Fibroblast of lung (primary cell): ENCODE data around the gene TAOK3.

Experiments
- EZH2 ChIP-seq: IDR thresholded peaks from 2 replicates; pipeline ENCODE4 v1.5.1; 2012; ENCODE audit warnings: low read length, control low read depth, mild to moderate bottlenecking; ENCODE audit errors: missing control alignments
- TF ChIP-seq, protein P1 (sequence below), 2 donors: IDR thresholded peaks in 1 of 2; conservative IDR thresholded peaks in 1 of 2; 1 replicate in 1 of 2; 2 replicates in 1 of 2; pipeline ENCODE4 v1.5.1; 2011 to 2012; ENCODE audit warnings: low read length in 2 of 2, control low read depth in 1 of 2, inconsistent platforms in 1 of 2, low read depth in 1 of 2, mild to moderate bottlenecking in 1 of 2

DNA sequence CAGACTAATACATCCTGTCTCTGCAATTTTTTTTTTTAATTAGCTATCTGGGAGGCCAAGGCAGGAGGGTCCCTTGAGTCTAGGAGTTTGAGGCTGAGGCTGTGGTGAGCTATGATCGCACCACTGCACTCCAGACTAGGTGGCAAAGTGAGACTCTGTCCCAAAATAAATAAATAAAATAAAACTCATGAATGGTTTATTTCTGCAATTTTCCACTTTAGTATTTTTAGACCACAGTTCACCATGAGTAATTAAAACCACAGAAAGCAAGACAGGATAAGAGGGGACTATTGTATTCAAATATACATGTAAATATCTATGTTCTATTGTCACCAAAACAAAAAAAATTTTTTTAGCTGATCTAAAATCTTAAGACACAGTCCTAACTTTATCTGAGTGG, 17.8 kb downstream of the TAOK3 start:
- TF ChIP-seq EZH2, result no peak
- TF ChIP-seq, protein P1, sequence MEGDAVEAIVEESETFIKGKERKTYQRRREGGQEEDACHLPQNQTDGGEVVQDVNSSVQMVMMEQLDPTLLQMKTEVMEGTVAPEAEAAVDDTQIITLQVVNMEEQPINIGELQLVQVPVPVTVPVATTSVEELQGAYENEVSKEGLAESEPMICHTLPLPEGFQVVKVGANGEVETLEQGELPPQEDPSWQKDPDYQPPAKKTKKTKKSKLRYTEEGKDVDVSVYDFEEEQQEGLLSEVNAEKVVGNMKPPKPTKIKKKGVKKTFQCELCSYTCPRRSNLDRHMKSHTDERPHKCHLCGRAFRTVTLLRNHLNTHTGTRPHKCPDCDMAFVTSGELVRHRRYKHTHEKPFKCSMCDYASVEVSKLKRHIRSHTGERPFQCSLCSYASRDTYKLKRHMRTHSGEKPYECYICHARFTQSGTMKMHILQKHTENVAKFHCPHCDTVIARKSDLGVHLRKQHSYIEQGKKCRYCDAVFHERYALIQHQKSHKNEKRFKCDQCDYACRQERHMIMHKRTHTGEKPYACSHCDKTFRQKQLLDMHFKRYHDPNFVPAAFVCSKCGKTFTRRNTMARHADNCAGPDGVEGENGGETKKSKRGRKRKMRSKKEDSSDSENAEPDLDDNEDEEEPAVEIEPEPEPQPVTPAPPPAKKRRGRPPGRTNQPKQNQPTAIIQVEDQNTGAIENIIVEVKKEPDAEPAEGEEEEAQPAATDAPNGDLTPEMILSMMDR (conservative IDR thresholded peaks at IDR 0.05 in 1 of 2, IDR thresholded peaks at IDR 0.05 in 1 of 2; ENCODE audit: low read depth in 1 of 2, low read length in 2 of 2), result no peak
